ENCODE data around the gene ITIH6.
"Not testable (repeated sequence)": the region's sequence is repeated elsewhere in the genome, so short reads cannot be mapped to it uniquely, and the experiment has no call there.

ITIH6 gene

GRCh38 chrX:54798137-54798536, at the start of gene ITIH6:
Gene ITIH6 (minus strand): TSS chrX:54798255. CDS start chrX:54798210, 45 bp downstream.
- DNase-seq (ENCODE audit: low spot score), result no peak
- no peak for FAIRE-seq

GRCh38 chrX:54847700-54848099, 49.6 kb upstream of the ITIH6 start:
- not testable (repeated sequence) for FAIRE-seq; DNase-seq (ENCODE audit: low spot score)

- DNase-seq (ENCODE audit: low spot score) (no peak), FAIRE-seq (no peak)
Measured at GRCh38 chrX:54843050-54843449, 45.0 kb upstream of the ITIH6 start.

GRCh38 chrX:54842607-54843006, 44.6 kb upstream of the ITIH6 start:
- no peak for FAIRE-seq
- DNase-seq (ENCODE audit: low spot score), result no peak

GRCh38 chrX:54841184-54841874, 43.3 kb upstream of the ITIH6 start:
- not testable (repeated sequence) for FAIRE-seq; DNase-seq (ENCODE audit: low spot score)

GRCh38 chrX:54838583-54838982, 40.5 kb upstream of the ITIH6 start:
- FAIRE-seq, result no peak
- DNase-seq (ENCODE audit: low spot score), result no peak

GRCh38 chrX:54826598-54826997, 28.5 kb upstream of the ITIH6 start:
- DNase-seq (ENCODE audit: low spot score) (no peak), FAIRE-seq (no peak)

- DNase-seq (ENCODE audit: low spot score), result no peak
- FAIRE-seq, result no peak
Measured at GRCh38 chrX:54825716-54826438, 27.8 kb upstream of the ITIH6 start.

GRCh38 chrX:54824722-54825121, 26.7 kb upstream of the ITIH6 start:
- FAIRE-seq (no peak), DNase-seq (ENCODE audit: low spot score) (no peak)

- FAIRE-seq (no peak), DNase-seq (ENCODE audit: low spot score) (no peak)
Measured at GRCh38 chrX:54824195-54824594, 26.1 kb upstream of the ITIH6 start.

- FAIRE-seq, result no peak
- no peak for DNase-seq (ENCODE audit: low spot score)
Measured at GRCh38 chrX:54821310-54821709, 23.3 kb upstream of the ITIH6 start.

GRCh38 chrX:54820737-54821136, 22.7 kb upstream of the ITIH6 start:
- FAIRE-seq (no peak), DNase-seq (ENCODE audit: low spot score) (no peak)

- DNase-seq (ENCODE audit: low spot score) (no peak), FAIRE-seq (no peak)
Measured at GRCh38 chrX:54819201-54819600, 21.1 kb upstream of the ITIH6 start.

- no peak for DNase-seq (ENCODE audit: low spot score)
- no peak for FAIRE-seq
Measured at GRCh38 chrX:54818221-54818620, 20.2 kb upstream of the ITIH6 start.

GRCh38 chrX:54817220-54817820, 19.3 kb upstream of the ITIH6 start:
- no peak for DNase-seq (ENCODE audit: low spot score)
- FAIRE-seq, result no peak

GRCh38 chrX:54812306-54812705, 14.3 kb upstream of the ITIH6 start:
- no peak for FAIRE-seq
- no peak for DNase-seq (ENCODE audit: low spot score)

GRCh38 chrX:54811301-54811885, 13.3 kb upstream of the ITIH6 start:
- no peak for FAIRE-seq

GRCh38 chrX:54810532-54810931, 12.5 kb upstream of the ITIH6 start:
- DNase-seq (ENCODE audit: low spot score) (no peak), FAIRE-seq (no peak)

More at GRCh38 chrX:54811301-54811885, 13.3 kb upstream of the ITIH6 start:
- DNase-seq (ENCODE audit: low spot score), result no peak

GRCh38 chrX:54808605-54809483, 10.8 kb upstream of the ITIH6 start:
- DNase-seq (ENCODE audit: low spot score), result peak; percentile 87
- FAIRE-seq, result peak; percentile 90

GRCh38 chrX:54808109-54808604, 10.1 kb upstream of the ITIH6 start:
- DNase-seq (ENCODE audit: low spot score) (no peak), FAIRE-seq (no peak)
